GM19240 (cell line): Measurements from ENCODE around the gene LHX3.
"Not testable (repeated sequence)": the region's sequence is repeated elsewhere in the genome, so short reads cannot be mapped to it uniquely, and the experiment has no call there.

Experiments
- DNase-seq: peaks from one replicate; pipeline ENCODE4 v3.0.0; 2011; ENCODE audit warnings: low spot score; ENCODE audit not compliant: insufficient read length

The LHX3 gene

DNA sequence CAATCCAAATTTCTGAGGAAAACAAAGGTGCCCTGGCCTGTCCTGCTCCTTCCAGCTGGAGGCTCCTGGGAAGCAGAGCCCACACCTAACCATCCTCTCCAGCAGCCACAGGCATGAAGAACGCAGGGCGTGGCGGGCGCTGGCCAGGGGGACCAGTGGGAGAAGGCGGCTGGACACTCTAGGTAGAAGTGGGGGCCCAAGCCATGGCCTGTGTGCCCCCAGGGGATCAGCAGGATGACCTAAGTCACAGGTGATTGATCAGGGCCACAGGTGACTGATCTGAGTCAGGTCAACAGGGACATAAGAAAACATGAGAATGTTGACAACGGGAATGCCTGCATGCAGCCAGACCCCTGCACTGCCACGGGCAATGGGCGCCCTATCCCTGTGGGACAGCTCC lies 37.3 kb upstream of the LHX3 start:
- no peak for DNase-seq

DNA sequence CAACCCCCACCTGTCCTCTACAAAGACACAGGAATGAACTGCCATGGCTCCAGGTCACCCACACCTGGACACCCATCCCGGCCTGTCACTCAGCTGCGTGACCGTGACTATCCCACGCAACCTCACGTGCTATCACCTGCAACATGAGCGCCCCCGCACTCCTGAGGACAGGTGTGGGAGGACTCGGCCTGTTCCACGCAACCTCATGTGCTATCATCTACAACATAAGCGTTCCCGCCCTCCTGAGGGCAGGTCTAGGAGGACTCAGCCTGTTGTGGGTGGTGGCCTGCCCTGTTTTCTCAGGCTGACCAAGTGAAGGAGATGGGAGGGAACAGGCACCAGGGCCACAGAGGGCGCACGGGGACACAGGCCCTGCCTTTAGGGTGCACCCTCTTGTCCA lies 36.6 kb upstream of the LHX3 start:
- no peak for DNase-seq

DNA sequence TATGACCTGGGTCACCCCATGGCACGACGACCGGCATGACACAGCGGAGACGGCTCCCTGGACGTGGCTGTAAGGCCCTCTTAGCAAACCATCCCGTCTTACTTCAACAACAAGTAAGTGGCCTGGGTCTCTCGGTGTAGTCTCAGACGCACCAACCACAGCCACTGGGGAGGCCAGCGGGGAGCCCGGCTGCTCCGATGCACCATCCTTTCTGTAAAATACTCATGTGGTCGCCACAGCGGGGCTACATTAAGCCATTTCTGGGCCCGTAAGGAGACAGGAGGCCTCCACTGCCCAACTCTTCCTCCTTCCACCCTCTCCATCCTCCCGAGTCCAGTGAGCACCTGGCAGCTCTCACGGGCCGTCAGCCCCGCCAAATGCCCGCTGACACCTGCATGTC lies 36.0 kb upstream of the LHX3 start:
- DNase-seq: no peak

DNA sequence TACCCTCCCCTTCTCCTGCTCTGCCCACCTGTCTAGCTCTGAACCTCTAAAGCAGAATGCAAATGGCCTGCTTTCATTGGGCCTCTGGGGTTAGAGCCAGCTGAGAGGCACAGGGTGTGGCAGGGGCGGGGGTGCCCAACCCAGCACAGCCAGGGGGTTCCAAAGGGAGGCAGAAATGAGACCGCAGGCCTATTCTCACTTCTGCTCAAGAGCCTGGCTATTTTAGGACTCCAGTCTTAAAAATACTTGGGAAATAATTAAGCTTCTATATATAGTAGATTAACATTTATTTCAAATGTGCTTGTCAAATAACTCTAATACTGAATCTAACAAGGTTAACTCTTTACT lies 35.0 kb upstream of the LHX3 start:
- no peak for DNase-seq

DNA sequence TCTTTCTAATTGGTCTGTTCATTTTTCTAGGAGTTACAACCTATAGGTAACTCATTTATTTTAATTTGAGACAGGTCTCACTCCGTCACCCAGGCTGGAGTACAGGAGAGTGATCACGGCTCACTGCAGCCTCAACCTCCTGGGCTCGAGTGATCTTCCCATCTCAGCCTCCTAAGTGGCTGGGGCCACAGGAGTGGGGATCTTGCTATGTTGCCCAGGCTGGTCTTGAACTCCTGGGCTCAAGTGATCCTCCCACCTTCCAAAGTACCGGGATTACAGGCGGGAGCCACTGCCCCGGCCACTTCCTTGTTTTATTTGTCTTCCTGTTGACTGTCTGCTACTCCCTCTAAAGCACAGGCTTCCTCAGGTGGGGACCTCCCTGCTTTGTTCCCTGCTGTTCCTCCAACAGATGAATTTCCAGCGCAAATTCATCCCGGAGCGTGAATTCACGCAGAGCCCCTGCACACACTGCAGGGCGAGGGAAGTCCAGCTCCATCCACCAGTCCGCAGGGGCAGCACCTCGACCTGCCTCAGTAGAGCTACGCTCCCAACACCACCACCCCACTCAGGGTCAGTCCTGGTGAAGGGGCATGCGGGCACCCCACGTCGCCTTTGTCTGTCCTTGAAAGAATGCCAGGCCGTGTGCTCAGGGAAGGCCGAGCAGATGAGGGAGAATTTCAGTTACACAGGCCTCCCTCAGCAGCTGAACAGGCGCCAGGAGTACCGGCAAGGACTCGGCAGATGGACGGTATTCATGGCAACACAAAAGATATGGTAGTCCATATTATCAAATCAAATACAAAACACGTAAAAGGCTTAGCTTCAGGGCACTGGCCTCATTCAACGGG lies 34.4 kb upstream of the LHX3 start:
- no peak for DNase-seq

DNA sequence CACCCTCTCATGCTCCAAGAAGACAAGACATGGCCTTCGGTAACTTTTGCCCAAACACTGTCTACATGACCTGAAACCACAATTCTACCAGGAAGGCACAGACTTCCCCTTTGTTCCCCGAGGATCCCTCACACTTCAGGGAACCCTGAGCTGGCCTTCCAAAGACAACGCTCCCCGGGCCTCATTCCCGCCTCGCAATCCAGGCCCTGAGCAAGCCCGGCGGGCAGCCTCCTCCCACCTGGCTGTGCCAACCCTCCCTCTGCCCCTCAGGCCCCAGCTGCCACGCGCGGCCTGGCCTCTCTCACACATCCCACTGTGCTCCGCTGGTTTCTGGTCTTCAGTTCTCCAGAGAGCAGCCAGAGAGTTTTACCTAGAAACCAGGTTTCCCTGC lies 33.4 kb upstream of the LHX3 start:
- DNase-seq: no peak

DNA sequence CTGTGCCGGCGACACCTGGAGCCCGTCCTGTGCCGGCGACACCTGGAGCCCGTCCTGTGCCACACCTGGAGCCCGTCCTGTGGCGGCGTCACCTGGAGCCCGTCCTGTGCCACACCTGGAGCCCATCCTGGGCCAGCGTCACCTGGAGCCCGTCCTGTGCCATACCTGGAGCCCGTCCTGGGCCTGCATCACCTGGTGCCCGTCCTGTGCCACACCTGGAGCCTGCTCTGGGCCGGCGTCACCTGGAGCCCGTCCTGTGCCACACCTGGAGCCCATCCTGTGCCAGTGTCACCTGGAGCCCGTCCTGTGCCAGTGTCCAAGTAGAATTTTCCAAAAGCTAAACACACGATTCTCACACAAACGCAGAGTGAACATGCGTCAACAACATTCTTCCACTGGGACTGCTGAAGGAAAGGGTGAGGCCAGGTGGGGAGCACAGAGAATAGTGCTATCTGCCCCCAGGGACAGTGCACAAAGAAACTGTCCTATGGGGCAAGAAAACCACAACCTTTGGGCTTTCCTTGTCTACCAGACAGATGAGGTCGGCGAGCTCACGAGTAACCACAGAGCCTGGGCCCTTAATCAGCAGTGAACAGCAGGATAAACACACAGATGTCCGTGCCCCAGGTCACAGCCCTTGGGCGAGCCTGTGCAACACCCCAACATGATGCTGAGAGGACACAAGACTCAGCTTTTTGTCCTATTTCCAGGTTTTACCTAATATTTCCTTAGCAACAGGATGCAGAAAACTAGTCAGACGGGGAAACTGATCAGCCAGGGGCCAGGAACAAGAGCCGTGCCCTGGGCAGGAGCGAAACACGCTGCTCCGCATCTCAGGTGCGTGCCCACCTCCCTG lies 32.8 kb upstream of the LHX3 start:
- no peak for DNase-seq

DNA sequence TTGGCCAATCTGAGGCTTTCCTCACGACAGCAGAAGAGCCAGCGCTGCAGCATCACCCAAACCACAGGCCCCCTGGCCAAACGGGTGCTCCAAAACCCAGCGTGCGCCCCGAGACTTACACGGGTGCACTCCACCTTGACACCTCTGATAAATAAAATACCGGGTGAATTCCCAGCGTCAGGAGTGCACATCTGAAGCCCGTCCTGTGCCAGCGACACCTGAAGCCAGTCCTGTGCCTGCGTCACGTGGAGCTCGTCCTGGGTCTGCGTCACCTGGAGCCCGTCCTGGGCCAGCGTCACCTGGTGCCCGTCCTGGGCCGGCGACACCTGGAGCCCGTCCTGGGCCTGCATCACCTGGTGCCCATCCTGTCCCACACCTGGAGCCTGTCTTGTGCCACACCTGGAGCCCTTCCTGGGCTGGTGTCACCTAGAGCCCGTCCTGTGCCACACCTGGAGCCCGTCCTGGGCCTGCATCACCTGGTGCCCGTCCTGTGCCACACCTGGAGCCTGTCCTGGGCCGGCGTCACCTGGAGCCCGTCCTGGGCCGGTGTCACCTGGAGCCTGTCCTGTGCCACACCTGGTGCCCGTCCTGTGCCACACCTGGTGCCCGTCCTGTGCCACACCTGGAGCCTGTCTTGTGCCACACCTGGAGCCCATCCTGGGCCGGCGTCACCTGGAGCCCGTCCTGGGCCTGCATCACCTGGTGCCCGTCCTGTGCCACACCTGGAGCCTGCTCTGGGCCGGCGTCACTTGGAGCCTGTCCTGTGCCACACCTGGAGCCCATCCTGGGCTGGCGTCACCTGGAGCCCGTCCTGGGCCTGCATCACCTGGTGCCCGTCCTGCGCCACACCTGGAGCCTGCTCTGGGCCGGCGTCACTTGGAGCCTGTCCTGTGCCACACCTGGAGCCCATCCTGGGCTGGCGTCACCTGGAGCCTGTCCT lies 31.8 kb upstream of the LHX3 start:
- DNase-seq: not testable (repeated sequence)

DNA sequence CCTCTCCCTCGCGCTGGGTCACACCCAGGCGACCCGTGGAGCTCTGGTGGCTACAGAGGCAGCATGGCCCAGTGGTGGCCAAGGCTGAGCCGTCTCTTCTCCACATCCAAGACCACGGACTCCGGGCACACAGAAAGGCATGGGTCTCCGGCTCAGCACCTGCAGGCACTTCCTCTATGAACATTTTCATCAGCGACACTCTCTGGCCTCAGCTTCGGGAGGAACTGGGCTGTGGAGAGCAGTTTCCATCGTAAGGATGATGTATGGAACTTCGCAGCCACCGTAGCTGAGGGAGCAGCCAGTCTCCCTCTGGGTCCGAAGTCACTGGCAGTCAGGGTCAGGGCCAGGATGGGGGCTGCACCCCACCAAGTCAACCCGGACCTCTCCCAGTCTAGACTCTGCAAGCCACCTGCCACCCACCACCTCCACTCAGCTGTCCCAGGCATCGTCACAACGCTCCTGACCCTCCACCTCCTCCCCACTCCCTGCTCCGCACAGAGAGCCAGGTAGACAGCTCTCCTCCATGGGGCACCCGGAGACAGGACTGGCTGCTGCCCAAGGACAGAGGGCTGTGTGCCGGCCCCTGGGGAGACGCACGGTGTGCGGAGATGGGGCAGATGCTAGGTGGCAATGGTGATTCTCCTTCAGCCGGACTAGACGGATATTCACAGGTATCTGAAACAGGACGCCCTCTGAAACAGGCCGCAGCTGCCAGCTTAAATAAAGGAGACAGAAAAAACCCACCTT lies 31.0 kb upstream of the LHX3 start:
- DNase-seq: no peak

DNA sequence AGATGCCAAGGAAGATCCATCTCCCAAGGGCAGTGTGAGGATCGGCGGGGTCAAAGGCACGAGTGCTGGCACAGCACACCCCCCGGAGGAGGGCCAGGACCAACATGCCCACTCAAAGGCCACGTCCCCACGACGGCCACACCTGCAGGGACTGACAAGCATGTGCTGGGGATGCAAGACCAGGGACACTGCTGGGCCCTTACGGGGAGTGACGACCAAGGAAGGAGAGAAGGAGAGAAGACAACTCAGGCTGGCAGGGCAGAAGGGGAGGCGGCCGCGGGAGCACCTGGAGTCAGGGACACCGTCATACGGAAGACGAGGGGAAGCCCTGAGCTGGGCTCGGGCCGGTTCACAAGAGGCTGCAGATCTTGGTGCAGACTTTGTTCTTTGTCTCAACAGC lies 30.2 kb upstream of the LHX3 start:
- DNase-seq: no peak

DNA sequence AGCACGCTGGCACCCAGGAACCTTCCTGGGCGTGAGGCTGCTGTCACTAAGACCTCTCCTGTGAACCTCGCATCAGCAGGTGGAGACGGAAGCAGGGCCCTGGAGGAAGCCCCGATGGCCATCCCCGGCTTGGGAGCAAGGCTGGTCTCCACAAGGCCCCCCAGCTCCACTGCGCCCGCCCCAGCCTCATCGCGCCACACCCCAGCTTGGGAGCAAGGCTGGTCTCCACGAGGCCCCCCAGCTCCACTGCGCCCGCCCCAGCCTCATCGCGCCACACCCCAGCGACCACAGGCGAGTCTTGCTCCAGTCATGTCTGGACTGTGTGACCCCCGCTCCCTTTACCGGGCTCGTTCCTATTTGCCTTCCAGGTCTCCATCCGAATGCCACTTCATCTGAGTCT lies 29.7 kb upstream of the LHX3 start:
- DNase-seq: no peak

DNA sequence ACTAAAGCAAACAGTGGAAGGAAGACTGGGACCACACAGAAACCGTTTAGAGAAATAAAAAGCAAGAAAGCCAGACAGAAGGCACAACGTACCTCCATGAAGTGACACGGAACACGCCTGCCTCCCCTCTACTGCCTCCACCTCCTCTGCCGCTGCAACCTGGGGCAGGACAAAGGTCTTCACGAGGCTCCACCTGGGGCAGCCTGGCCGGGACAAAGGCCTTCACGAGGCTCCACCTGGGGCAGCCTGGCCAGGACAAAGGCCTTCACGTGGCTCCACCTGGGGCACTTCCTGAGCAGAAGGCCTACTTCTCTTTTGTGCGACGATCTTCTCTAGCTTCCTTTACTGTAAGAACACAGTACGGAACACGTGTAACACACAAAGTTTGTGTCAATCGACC lies 28.9 kb upstream of the LHX3 start:
- DNase-seq: no peak

DNA sequence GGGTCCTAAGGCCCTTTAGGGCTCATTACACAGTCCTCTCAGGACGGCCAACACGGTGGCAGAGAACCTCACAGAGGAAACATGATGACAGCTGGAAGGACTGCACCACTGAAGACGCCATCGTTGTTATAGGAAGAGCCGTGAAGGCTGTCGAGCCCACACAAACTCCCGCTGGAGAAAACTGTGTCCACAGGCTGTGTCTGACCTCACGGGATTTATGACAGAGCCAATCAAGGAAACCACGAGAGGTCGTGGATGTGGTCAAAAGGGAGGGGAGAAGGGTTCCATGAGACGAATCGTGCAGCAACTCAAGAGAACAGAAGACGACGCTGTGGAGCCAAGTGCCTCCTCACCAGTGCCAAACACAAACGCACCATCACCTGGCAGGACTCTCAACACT lies 28.5 kb upstream of the LHX3 start:
- DNase-seq: no peak

DNA sequence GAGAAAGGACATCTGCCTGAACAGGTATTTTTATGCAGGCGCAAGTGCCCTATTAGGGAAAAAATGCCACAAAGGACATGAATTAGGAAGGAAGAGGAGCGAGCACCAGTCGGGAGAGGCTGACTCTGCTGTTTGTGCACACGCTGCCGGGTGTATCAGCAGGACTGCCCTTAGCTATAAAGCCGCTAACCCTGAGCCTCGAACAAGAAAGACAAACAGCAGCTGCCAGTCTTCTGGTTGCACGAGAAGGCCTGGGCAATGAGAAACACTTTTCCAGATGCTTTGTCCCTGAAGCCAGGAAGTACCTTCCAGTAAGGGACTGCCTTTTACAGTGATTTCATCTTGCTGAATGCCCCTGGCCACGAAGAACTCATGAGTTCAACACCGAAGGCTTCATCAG lies 28.0 kb upstream of the LHX3 start:
- no peak for DNase-seq

DNA sequence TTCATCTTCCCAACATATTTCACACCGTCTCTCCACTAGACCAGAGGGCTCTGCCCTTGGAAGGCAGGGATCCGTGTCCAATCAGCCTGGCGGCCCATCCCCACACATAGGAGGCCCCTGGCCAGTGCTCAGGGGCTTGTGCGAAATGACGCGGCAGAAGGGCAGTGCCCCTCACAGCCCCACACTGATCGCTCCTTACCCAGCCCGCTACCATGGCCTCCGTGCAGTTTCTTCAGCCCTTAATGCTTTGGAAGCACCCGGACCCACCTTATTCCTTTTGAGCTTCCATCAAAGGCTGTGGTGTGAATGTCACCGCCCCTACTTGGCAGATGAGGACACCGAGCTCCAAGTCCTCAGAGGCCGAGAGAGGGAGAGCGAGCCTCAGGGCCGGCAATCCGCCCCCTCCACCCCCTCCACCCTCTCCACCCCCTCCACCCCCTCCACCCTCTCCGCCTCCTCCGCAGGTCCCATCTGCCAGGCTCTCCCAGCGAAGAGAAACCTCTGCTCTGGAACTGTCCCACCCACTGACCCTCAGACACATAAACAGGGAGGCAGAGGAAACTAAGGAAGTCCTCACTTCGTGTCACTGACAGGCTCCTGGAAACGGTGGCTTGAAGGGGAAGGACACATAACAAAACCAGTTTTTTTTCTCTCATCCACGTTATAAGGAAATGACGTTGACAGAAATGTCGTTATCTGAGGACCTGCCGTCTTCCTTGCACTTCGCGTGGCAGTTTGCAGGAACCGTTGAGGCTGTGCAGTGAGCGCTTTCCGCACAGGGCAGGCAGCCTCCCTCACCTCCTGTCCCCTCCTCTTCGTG lies 26.8 kb upstream of the LHX3 start:
- no peak for DNase-seq

DNA sequence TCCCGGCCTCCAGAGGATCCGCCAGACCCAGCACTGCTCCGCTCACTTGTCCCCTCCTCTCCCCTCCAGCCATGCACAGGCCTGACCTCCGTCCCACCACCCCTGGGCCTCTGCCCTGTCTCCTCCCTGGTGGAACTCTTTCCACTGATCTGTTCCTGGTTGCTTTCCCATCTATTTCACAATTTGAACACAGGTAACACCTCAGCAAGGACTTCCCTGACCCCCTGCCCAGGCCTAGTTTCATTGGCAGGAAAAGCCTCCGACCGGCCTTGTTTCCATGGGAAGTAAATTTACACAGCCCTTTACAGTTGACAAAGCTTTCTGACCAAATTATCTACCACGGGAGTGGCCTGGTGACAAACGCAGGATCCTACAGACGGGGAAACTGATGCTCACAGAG lies 25.8 kb upstream of the LHX3 start:
- no peak for DNase-seq

DNA sequence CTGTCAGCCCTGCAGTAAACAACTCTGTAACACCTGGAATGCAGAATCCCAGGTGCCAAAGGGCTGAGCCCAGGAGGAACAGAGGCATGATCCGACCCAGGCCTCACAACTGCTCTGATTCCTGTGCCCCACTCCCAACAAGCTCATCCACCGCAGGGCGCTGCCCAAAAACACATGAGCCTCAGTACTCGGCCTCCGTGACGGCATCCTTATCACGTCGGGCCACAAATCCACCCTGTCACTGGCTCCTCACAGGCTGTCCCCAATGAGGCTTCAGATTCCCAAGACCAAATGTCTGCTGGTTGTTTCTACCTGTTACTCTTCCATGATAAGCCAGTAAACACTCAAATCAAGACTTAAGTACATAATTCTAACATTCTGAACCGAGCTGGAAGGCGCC lies 25.4 kb upstream of the LHX3 start:
- DNase-seq: no peak

DNA sequence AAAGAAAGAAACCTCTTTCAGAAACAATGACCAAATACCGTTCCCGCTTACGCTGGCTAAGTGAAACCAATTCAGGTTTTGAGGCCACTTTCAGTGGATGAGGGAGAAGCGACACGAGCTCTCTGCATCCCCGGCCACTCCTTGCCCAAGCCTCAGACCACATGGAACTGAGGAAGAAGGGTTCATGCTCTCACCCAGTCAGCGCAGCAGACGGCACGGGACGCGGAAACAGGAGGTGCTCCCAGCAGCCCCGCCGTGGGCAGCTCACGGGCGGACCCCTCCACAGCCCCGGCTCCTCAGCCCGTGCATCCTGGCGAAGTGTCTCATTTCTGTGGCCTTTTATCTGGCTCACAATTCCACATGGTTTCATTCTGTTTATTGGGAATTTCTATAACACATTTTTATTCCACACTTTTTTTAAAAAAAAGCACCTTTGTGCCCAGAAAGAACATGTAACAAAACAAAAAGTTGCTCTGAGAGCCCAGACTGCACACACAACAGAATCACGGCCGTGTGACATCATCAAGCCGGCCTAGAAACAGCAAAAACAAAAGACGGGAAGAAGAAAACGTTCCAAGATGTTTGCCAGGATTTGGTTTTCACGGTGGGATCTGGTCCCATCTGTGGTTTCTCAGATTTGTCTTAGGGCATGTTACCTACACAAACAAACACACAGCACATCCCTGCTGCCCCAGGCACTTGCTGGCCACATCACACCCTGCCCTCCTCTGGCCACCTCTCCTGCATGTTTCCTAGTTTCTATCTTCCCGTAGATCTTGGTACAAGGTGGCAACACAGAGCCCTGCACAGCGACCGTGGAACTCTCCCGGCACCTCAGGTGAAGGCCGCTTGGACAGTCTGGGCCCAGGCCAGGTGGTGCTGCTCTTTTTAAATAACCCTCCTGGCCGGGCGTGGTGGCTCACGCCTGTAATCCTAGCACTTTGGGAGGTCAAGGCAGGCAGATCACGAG lies 24.5 kb upstream of the LHX3 start:
- DNase-seq: no peak
